ENCODE measurements around the gene OR1Q1.

DNA sequence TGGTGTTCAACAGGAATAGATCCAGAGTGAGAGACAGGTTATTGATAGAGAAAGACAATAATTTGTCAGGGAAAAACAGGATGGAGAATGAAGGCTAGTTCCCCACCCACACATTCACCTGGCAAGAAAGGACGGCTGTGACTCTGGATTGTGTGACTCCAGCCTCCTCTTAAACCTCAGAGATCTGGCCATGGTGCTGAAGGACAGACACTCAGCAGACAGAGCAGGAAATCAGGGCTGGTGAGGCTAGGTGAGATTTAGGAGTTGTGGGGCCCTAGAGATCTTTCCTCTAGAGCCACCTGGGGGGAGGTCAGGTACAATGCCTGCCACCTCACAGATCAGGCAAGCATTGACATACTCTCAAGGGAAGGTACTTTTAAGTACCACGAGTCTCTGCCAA, 27.7 kb downstream of the OR1Q1 start:
- TF ChIP-seq POLR2AphosphoS5 (IDR thresholded peaks at IDR 0.05) (no peak), SMC3 (conservative IDR thresholded peaks at IDR 0.05; ENCODE audit: poor library complexity) (no peak)

Measured in neural cell (in vitro differentiated cells).